ENCODE data around the gene PLCH2.

The PLCH2 gene

GRCh38 chr1:2448098-2448445, 28.0 kb upstream of the PLCH2 start:
- no peak for TF ChIP-seq CTCF (IDR thresholded peaks at IDR 0.05)

GRCh38 chr1:2449636-2450454, 26.2 kb upstream of the PLCH2 start:
- TF ChIP-seq CTCF (IDR thresholded peaks at IDR 0.05): no peak

- TF ChIP-seq CTCF (IDR thresholded peaks at IDR 0.05): no peak
These were observed 24.3 kb upstream of the PLCH2 start for GRCh38 chr1:2451741-2452140.

GRCh38 chr1:2452201-2452931, 23.7 kb upstream of the PLCH2 start:
- TF ChIP-seq CTCF (IDR thresholded peaks at IDR 0.05): no peak

GRCh38 chr1:2452932-2453315, 23.2 kb upstream of the PLCH2 start:
- TF ChIP-seq CTCF (IDR thresholded peaks at IDR 0.05): no peak

GRCh38 chr1:2454227-2454626, 21.9 kb upstream of the PLCH2 start:
- TF ChIP-seq CTCF (IDR thresholded peaks at IDR 0.05): no peak

GRCh38 chr1:2455757-2456156, 20.3 kb upstream of the PLCH2 start:
- no peak for TF ChIP-seq CTCF (IDR thresholded peaks at IDR 0.05)
